ENCODE data around the gene HERC2. TPM values are rescaled to one million over a fixed set of nuclear protein-coding genes. Genes with fewer than 3 reads are reported as not detected.
"Not testable (repeated sequence)": the region's sequence is repeated elsewhere in the genome, so short reads cannot be mapped to it uniquely, and the experiment has no call there.

HERC2 gene
- polyA plus RNA-seq, 6 donors from 2014 or later: 2.4 to 16.9 (median 9.7) TPM

DNA sequence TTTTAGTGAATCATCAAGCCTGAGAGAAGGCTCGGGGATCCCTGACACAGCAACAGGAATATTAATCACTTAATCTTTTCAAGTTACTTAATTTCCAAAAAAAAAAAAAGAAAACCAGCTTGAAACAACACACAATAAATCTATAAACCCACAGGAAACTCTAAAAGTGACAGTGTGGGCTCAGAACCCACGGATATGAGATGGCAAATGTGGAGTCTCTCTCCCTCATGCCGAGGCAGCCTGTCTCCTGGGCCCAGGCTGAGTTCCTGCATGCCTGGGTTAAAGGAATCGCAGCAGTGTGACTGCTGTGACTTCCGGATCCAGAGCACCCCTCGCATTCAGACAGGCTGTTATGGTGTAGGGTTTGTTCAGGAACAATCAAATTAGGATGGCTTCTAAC is 90.2 kb downstream of the HERC2 start:
- not testable (repeated sequence) for ATAC-seq (ENCODE audit: low read depth in 2 of 2); H3K9me3 Mint-ChIP-seq; H3K4me1 Mint-ChIP-seq; DNase-seq; H3K27me3 Mint-ChIP-seq
- Mint-ChIP-seq H3K4me3 (peak overlapping the region in 1 of 8 donors; percentile 41), H3K27ac (peak overlapping the region in 3 of 6 donors; percentile 15 to 42 (median 39)), H3K36me3 (peaks cover 16 to 29% of the 10 kb centered on the region in 2 donors)

DNA sequence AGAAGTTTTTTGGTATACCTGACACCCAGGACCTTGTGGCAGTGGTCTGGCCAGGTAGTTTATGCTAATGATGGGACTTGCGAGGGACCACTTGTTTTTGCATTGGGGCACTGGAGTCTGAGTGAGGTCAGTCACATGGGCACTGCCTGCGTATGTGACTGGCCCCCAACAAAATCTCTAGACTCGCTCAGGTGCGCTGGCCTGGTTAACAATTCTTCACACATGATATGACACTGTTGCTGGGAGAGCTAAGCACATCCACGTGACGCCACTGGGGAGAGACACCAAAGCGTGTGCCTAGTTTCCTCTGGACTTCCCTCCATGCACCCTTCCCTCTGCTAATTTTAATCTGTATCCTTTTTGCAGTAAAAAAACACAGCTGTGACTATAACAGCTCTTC is 90.6 kb downstream of the HERC2 start:
- not testable (repeated sequence) for H3K4me3 Mint-ChIP-seq; ATAC-seq (ENCODE audit: low read depth in 2 of 2); H3K9me3 Mint-ChIP-seq; H3K4me1 Mint-ChIP-seq; H3K27me3 Mint-ChIP-seq; DNase-seq
- Mint-ChIP-seq H3K27ac (peak overlapping the region in 3 of 6 donors; percentile 12 to 42 (median 15)), H3K36me3 (peaks cover 16 to 29% of the 10 kb centered on the region in 2 donors)

- H3K4me1 Mint-ChIP-seq; H3K27me3 Mint-ChIP-seq; ATAC-seq (ENCODE audit: low read depth in 2 of 2); H3K4me3 Mint-ChIP-seq; H3K27ac Mint-ChIP-seq; H3K9me3 Mint-ChIP-seq; DNase-seq: not testable (repeated sequence)
- H3K36me3 Mint-ChIP-seq: peaks cover 21 to 36% of the 10 kb centered on the region in 2 donors
Measured at GRCh38 chr15:28228990-28229640, 92.9 kb downstream of the HERC2 start.

GRCh38 chr15:28228096-28228495 is 93.9 kb downstream of the HERC2 start:
- DNase-seq: no peak
- Mint-ChIP-seq H3K36me3 (peaks cover 23 to 35% of the 10 kb centered on the region in 2 donors), H3K4me3 (no peak overlapping the region), H3K4me1 (peaks cover 0 to 4% (median 0%) of the 10 kb centered on the region in 3 donors), H3K9me3 (peaks cover 0 to 3% (median 0%) of the 10 kb centered on the region in 7 donors), H3K27me3 (no peaks in the 10 kb centered on the region), H3K27ac (no peak overlapping the region)
- no peak for ATAC-seq (ENCODE audit: low read depth in 2 of 2)

DNA sequence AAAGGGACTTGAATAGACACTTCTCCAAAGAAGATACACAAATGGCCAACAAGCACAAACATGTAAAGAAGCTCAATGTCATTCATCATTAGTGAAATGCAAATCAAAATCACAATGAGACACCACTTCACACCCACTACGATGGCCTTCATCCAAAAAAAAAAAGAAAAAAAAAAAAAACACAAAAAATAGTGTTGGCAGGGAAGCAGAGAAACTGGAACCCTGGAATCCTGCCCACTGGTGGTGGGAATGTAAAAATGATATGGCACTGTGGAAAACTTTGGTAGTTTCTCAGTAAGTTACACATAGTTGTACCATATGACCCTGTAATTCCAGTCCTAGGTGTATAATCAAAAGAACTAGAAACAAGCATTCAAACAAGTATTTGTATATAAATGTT is 94.7 kb downstream of the HERC2 start:
- not testable (repeated sequence) for DNase-seq; H3K27me3 Mint-ChIP-seq; H3K4me3 Mint-ChIP-seq; ATAC-seq (ENCODE audit: low read depth in 2 of 2); H3K27ac Mint-ChIP-seq; H3K4me1 Mint-ChIP-seq; H3K9me3 Mint-ChIP-seq
- peaks cover 23 to 29% of the 10 kb centered on the region in 2 donors for H3K36me3 Mint-ChIP-seq

DNA sequence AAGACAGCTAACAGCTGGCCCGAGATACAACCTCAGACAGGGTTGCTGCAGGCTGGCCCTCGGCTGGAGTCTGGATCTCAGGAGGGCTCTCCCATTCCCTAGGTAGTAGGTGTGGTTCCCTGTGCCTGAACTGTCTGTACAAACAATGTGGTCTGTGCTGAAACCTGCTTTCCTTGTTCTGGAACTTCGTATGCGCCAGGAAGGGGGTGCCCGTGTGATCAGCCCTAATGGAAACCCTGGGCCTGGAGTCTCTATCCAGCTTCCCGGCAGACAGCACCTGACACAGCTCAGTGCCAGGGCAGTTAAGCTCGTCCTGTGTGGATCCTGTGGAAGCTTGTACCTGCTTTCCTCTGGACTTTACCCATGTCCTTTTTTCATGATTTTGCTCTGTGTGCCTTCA is 99.4 kb downstream of the HERC2 start:
- ATAC-seq (ENCODE audit: low read depth in 2 of 2); H3K4me3 Mint-ChIP-seq; H3K27me3 Mint-ChIP-seq; H3K9me3 Mint-ChIP-seq; H3K27ac Mint-ChIP-seq; DNase-seq; H3K4me1 Mint-ChIP-seq: not testable (repeated sequence)
- H3K36me3 Mint-ChIP-seq: peaks cover 17 to 22% of the 10 kb centered on the region in 2 donors

DNA sequence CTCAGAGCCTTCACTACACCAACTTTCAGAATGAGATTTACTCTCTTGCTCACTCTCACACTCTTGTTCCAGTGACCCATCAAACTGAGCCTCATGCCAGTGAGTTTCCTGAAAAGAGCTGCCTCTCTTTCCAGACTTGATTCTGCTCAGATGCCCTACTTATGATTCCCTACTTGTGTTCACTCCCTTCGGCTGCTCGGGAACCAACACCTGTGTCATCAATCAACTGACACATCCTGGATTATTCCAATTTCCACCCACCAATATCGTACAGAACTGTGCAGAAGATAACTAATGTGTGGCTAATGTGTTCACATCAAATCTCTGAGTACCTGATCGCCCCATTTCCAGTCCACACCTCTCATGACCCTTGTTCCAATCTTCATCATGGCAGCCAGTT is 100.3 kb downstream of the HERC2 start:
- not testable (repeated sequence) for ATAC-seq (ENCODE audit: low read depth in 2 of 2); H3K4me3 Mint-ChIP-seq; H3K9me3 Mint-ChIP-seq; H3K4me1 Mint-ChIP-seq; DNase-seq; H3K27me3 Mint-ChIP-seq
- H3K36me3 Mint-ChIP-seq: peaks cover 15 to 21% of the 10 kb centered on the region in 2 donors
- peak overlapping the region in 1 of 6 donors; percentile 32 for H3K27ac Mint-ChIP-seq

- no peak overlapping the region for H3K27ac Mint-ChIP-seq
- H3K4me3 Mint-ChIP-seq: no peak overlapping the region
- H3K4me1 Mint-ChIP-seq: no peaks in the 10 kb centered on the region
- H3K27me3 Mint-ChIP-seq: no peaks in the 10 kb centered on the region
- ATAC-seq (ENCODE audit: low read depth in 2 of 2) (no peak), DNase-seq (no peak)
- H3K9me3 Mint-ChIP-seq: no peaks in the 10 kb centered on the region
- H3K36me3 Mint-ChIP-seq: peaks cover 2 to 6% of the 10 kb centered on the region in 2 donors
Measured at GRCh38 chr15:28219116-28219515, 102.9 kb downstream of the HERC2 start.

DNA sequence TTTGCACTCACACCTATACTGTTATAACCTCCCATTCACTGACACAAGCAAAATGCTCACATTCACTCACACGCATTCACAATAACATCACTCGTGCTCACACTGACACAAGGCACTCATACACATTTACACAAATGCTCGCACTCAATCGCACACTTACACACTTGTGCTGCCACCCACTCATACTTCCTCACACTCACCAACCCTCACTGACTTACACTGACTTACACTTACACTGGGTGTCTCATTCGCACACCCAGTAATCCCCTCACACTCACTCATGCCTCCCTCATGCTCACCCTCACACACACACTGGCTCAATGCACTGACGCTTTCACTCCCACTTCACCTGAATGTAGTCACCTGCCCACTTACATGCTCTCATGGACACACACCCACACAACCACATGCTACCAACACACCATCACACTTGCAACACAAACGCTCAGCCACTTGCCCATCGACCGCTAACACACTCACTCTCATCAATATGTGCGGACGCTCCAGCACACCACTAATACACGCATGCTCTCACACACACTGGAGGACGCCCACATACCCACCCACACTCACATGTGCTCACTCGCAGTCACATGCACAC is 104.9 kb downstream of the HERC2 start:
- not testable (repeated sequence) for H3K27ac Mint-ChIP-seq; H3K9me3 Mint-ChIP-seq; H3K27me3 Mint-ChIP-seq; H3K4me1 Mint-ChIP-seq; H3K36me3 Mint-ChIP-seq; DNase-seq; ATAC-seq (ENCODE audit: low read depth in 2 of 2); H3K4me3 Mint-ChIP-seq

DNA sequence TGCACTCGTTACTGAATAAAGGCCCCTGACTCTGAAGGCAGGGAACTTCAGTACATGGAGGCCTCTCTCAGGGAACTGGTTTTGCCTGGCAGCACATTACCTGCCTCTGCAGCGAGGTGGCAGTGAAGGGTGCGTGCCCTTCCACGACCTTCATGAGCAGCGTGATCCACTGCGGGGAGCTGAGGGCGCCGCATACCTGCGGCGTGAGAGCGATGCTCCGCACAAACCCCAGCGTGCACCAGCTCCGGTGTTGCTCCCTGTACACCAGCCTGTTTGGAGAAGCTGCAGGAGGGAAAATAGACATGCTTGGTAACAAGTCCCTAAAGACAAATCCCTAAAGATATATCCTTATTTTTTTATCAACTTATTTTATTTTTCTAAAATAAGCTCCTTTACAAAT is 106.5 kb downstream of the HERC2 start:
- H3K4me1 Mint-ChIP-seq; H3K27me3 Mint-ChIP-seq; ATAC-seq (ENCODE audit: low read depth in 2 of 2); DNase-seq; H3K9me3 Mint-ChIP-seq; H3K27ac Mint-ChIP-seq; H3K4me3 Mint-ChIP-seq; H3K36me3 Mint-ChIP-seq: not testable (repeated sequence)

DNA sequence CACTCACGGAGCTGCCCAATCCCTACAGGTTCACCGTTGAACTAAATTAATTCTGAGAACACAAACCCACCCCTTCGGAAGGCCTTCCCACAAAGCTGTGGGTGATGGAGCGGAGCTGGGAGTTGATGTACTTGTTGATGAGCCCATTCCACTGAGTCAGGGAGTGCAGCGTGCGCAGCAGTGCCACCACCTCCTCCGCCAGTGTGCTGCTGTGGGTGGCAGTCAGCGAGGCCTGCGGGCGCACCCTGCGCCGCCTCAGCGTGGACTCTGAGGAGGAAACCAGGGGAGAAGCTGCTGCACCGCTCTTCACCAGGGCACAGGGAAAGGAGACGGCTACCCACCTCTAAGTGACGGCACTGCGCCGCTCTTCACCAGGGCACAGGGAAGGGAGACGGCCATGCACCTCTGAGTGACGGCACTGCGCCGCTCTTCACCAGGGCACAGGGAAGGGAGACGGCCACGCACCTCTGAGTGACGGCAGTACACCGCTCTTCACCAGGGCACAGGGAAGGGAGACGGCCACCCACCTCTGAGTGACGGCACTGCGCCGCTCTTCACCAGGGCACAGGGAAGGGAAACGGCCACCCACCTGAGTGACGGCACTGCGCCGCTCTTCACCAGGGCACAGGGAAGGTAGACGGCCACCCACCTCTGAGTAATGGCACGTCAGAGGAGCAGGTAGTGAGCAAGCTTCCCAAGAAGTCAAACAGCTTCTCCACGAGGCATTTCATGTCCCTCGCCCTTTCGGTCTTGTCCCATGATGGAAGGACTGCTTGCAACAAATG is 107.8 kb downstream of the HERC2 start:
- DNase-seq; H3K9me3 Mint-ChIP-seq; H3K4me1 Mint-ChIP-seq; H3K27me3 Mint-ChIP-seq; ATAC-seq (ENCODE audit: low read depth in 2 of 2); H3K36me3 Mint-ChIP-seq; H3K4me3 Mint-ChIP-seq: not testable (repeated sequence)
- H3K27ac Mint-ChIP-seq: peak overlapping the region in 2 of 6 donors; percentile 47 to 67

DNA sequence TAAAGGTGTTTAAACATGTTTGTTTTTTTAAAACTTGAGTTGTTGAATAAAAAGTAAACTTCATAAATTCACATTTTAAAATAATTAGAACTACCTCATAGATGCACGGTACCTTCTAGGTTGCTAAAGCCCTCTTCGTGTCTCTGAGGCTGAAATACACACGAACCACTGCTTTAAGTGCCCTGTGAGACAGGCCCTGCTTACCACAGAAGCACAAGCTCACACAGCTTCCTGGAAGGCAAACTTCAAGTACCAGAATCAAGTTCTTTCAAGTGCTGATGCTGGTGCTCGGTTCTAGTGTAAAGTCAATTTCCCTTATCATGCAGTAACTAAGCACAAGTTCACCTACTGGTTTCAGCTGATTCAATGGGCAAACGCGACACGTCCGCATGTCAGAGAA is 108.6 kb downstream of the HERC2 start:
- ATAC-seq (ENCODE audit: low read depth in 2 of 2); H3K9me3 Mint-ChIP-seq; DNase-seq; H3K4me3 Mint-ChIP-seq; H3K4me1 Mint-ChIP-seq; H3K27me3 Mint-ChIP-seq: not testable (repeated sequence)
- Mint-ChIP-seq H3K27ac (peak overlapping the region in 1 of 6 donors; percentile 67), H3K36me3 (peaks cover 1 to 13% of the 10 kb centered on the region in 2 donors)

- no peak for DNase-seq
- H3K27me3 Mint-ChIP-seq: no peaks in the 10 kb centered on the region
- no peak overlapping the region for H3K4me3 Mint-ChIP-seq
- no peak for ATAC-seq (ENCODE audit: low read depth in 2 of 2)
- no peaks in the 10 kb centered on the region for H3K9me3 Mint-ChIP-seq
- peaks cover 0 to 5% (median 5%) of the 10 kb centered on the region in 3 donors for H3K4me1 Mint-ChIP-seq
- peaks cover 7 to 28% of the 10 kb centered on the region in 2 donors for H3K36me3 Mint-ChIP-seq
- peak overlapping the region in 1 of 6 donors; percentile 38 for H3K27ac Mint-ChIP-seq
Measured at GRCh38 chr15:28208583-28208982, 113.4 kb downstream of the HERC2 start.

DNA sequence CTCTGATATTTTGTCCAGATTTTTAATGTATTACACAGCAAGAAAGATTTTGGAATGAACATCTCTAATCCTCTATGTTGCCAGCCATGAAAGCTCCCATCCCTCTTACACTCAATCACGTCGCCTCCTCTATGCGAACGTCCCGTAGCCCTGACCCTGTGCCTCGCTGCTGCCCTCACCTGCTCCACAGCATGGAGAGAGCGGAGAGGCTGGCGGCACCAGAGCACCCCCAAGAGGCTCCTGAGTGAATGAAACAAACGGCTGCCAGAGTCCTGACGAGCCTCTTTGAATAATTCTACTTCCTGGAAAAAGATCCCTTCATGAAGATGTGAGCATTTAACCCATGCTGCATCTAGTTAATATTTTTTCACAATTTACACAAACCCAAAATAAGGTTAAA is 116.3 kb downstream of the HERC2 start:
- not testable (repeated sequence) for ATAC-seq (ENCODE audit: low read depth in 2 of 2); H3K4me3 Mint-ChIP-seq; H3K9me3 Mint-ChIP-seq; H3K27ac Mint-ChIP-seq; DNase-seq; H3K27me3 Mint-ChIP-seq; H3K4me1 Mint-ChIP-seq
- peaks cover 19 to 28% of the 10 kb centered on the region in 2 donors for H3K36me3 Mint-ChIP-seq
